ENCODE data around the gene TRPC3.

- TF ChIP-seq POLR2A (IDR thresholded peaks at IDR 0.05) (no peak), CTCF (IDR thresholded peaks at IDR 0.05) (no peak), EP300 (IDR thresholded peaks at IDR 0.05) (no peak)
Measured at GRCh38 chr4:121951521-121952110, at the start of gene TRPC3.

Data from ovary (tissue), 3 donors.